GM12878 (cell line): ENCODE measurements around the gene VCAN. TPM values are rescaled to one million over a fixed set of nuclear protein-coding genes. Genes with fewer than 3 reads are reported as not detected.

Experiments used
- ATAC-seq: fragments of 200-7000 bp; cut with Tn5 transposase; 3 replicates; pipeline ENCODE4 v1.9.1; 2020; ENCODE audit warnings: mild to moderate bottlenecking, moderate library complexity
- BruUV-seq: library from RNA; stranded (reverse); fragments of 400-500 nt; replicated peaks from 2 replicates; lab custom pipeline; 2021; lab: Mats Ljungman, UMichigan
- CTCF ChIA-PET: fragments of 300-600 bp; sonication (Branson Sonifier 250); formaldehyde crosslinking; extraction: SDS; loops from one replicate; lab custom pipeline; 2021; ENCODE audit warnings: inconsistent platforms; lab: Yijun Ruan, JAX
- POLR2A ChIA-PET: fragments of 350-600 bp; formaldehyde crosslinking; extraction: SDS; loops from one replicate; lab custom pipeline; 2021; ENCODE audit warnings: inconsistent platforms; lab: Charles Lee
- RAD21 ChIA-PET: fragments of 300-600 bp; sonication (Branson Sonifier 250); formaldehyde crosslinking; loops from one replicate; lab custom pipeline; 2023; ENCODE audit warnings: antibody characterized with exemption; ENCODE audit not compliant: unreplicated experiment; lab: Charles Lee
- SMC1A ChIA-PET: fragments of 300-600 bp; sonication (Branson Sonifier 250); formaldehyde crosslinking; loops from one replicate; lab custom pipeline; 2023; ENCODE audit not compliant: unreplicated experiment, uncharacterized antibody; lab: Charles Lee
- DNase-seq: peaks from one replicate; pipeline ENCODE4 v3.0.0-alpha.2; 2011; ENCODE audit warnings: low read depth, low spot score
- FAIRE-seq: peaks from 3 replicates; lab custom pipeline; 2011; peaks lifted over from hg19 to GRCh38; lab: Jason Lieb, UNC
- H2AFZ ChIP-seq: 2 replicates; pipeline ENCODE4 v1.6.0; 2011; ENCODE audit warnings: low read depth, low read length, control low read depth; ENCODE audit not compliant: control insufficient read depth
- H3K27ac ChIP-seq: 2 replicates; pipeline ENCODE4 v1.5.1; 2011; ENCODE audit warnings: control low read depth; ENCODE audit not compliant: control insufficient read depth, insufficient read depth
- H3K27me3 ChIP-seq, 2 experiments: replicated peaks in 1 of 2; 2 replicates each; pipeline versions ENCODE4 v1.6.0 to v1.6.1; 2011; ENCODE audit warnings: low read length in 1 of 2; ENCODE audit not compliant: control insufficient read depth in 2 of 2, insufficient read depth in 2 of 2
- H3K36me3 ChIP-seq, 2 experiments: 2 replicates each; pipeline ENCODE4 v1.5.1; 2011; ENCODE audit warnings: low read length in 1 of 2; ENCODE audit not compliant: control insufficient read depth in 2 of 2, insufficient read depth in 2 of 2
- H3K4me1 ChIP-seq: 2 replicates; pipeline ENCODE4 v1.6.1; 2011; ENCODE audit warnings: mild to moderate bottlenecking, low read length, moderate library complexity, mixed read lengths; ENCODE audit not compliant: control insufficient read depth, insufficient read depth
- H3K4me2 ChIP-seq: 2 replicates; pipeline ENCODE4 v1.6.0; 2011; ENCODE audit warnings: control low read depth; ENCODE audit not compliant: control insufficient read depth, insufficient read depth
- H3K4me3 ChIP-seq: fragments of 200-600 bp; sonication (generic); 2 replicates; pipeline ENCODE4 v1.5.1; 2016
- H3K79me2 ChIP-seq: 2 replicates; pipeline ENCODE4 v1.6.0; 2011; ENCODE audit warnings: low read length; ENCODE audit not compliant: control insufficient read depth, insufficient read depth
- H3K9ac ChIP-seq: 2 replicates; pipeline ENCODE4 v1.8.0; 2011; ENCODE audit warnings: low read length, control low read depth, mixed read lengths; ENCODE audit not compliant: control insufficient read depth, insufficient read depth
- H3K9me3 ChIP-seq: replicated peaks from 3 replicates; pipeline ENCODE4 v1.5.1; 2011; ENCODE audit warnings: mild to moderate bottlenecking, low read length; ENCODE audit not compliant: control insufficient read depth, insufficient read depth
- H4K20me1 ChIP-seq: 2 replicates; pipeline ENCODE4 v1.6.0; 2011; ENCODE audit not compliant: control insufficient read depth, insufficient read depth
- CBX3 ChIP-seq: fragments of 200-600 bp; sonication (generic); IDR thresholded peaks from 2 replicates; pipeline ENCODE4 v1.6.1; 2016; ENCODE audit warnings: low read depth, borderline replicate concordance
- CREM ChIP-seq: IDR thresholded peaks from 2 replicates; pipeline ENCODE4 v1.6.1; 2014; ENCODE audit warnings: antibody characterized with exemption, low read depth
- ESRRA ChIP-seq: IDR thresholded peaks from 2 replicates; pipeline ENCODE4 v1.6.1; 2012; ENCODE audit warnings: mild to moderate bottlenecking, low read length, improper control_type of control experiment
- FOXK2 ChIP-seq: fragments of 450-650 bp; IDR thresholded peaks from 2 replicates; pipeline ENCODE4 v1.6.1; 2017; ENCODE audit warnings: mild to moderate bottlenecking, moderate library complexity
- HDAC2 ChIP-seq: fragments of 200-600 bp; sonication (generic); IDR thresholded peaks from 2 replicates; pipeline ENCODE4 v1.6.1; 2017
- MEF2B ChIP-seq: fragments of 450-650 bp; IDR thresholded peaks from 2 replicates; pipeline ENCODE4 v1.6.1; 2018; ENCODE audit warnings: mild to moderate bottlenecking, moderate library complexity; ENCODE audit not compliant: partially characterized antibody, poor library complexity, severe bottlenecking
- NKRF ChIP-seq: fragments of 450-650 bp; conservative IDR thresholded peaks from 2 replicates; pipeline ENCODE4 v1.6.1; 2017; ENCODE audit warnings: mild to moderate bottlenecking, moderate library complexity
- PKNOX1 ChIP-seq: fragments of 450-650 bp; IDR thresholded peaks from 2 replicates; pipeline ENCODE4 v1.6.1; 2016; ENCODE audit warnings: mild to moderate bottlenecking
- POLR2AphosphoS2 ChIP-seq: IDR thresholded peaks from 2 replicates; pipeline ENCODE4 v1.6.1; 2011; ENCODE audit warnings: low read depth, mild to moderate bottlenecking, low read length, improper control_type of control experiment, moderate library complexity
- RFX5 ChIP-seq: IDR thresholded peaks from 2 replicates; pipeline ENCODE4 v1.6.1; 2011; ENCODE audit warnings: low read depth, low read length, improper control_type of control experiment
- SIN3A ChIP-seq: IDR thresholded peaks from 2 replicates; pipeline ENCODE4 v1.6.1; 2012; ENCODE audit warnings: low read depth, low read length, improper control_type of control experiment
- SIX5 ChIP-seq: IDR thresholded peaks from 2 replicates; pipeline ENCODE4 v1.6.1; 2011; ENCODE audit warnings: mild to moderate bottlenecking, low read depth, low read length, moderate library complexity; ENCODE audit not compliant: severe bottlenecking
- SUPT20H ChIP-seq: IDR thresholded peaks from 2 replicates; pipeline ENCODE4 v1.6.1; 2011; ENCODE audit warnings: low read depth, mild to moderate bottlenecking, low read length, moderate library complexity, borderline replicate concordance; ENCODE audit not compliant: control insufficient read depth
- TCF7 ChIP-seq: IDR thresholded peaks from 2 replicates; pipeline ENCODE4 v1.6.1; 2014; ENCODE audit warnings: antibody characterized with exemption, borderline replicate concordance
- ZNF622 ChIP-seq: fragments of 450-650 bp; IDR thresholded peaks from 2 replicates; pipeline ENCODE4 v1.6.1; 2017; ENCODE audit warnings: mild to moderate bottlenecking, inconsistent platforms
- WGBS: methylation state at CpG from one replicate; pipeline ENCODE4 v1.1.6; 2016; ENCODE audit warnings: low lambda C conversion rate; ENCODE audit not compliant: insufficient replicate concordance, insufficient coverage; ENCODE audit errors: missing lambda C conversion rate; 5-methylcytosine and 5-hydroxymethylcytosine counted together
- in situ Hi-C: fragments of 300-500 bp; cut with MboI; formaldehyde crosslinking; loops from 9 replicates; pipeline ENCODE4 v1.14.3; 2018; ENCODE audit warnings: mixed read lengths
- intact Hi-C: fragments of 100-400 bp; cut with micrococcal nuclease; formaldehyde crosslinking; loops from one replicate; pipeline ENCODE4 v1.14.2; 2022; ENCODE audit not compliant: unreplicated experiment
- polyA plus RNA-seq, 11 experiments: library from polyadenylated mRNA; depleted of rRNA in 4 of 11; unstranded in 6 of 11; stranded (reverse) in 5 of 11; fragments of >200 nt; fragmentation: Nextera tagmentation in 4 of 11; fragmentation: Illumina TruSeq in 1 of 11; extraction: Ambion mirVana in 4 of 11; extraction: Trizol in 1 of 11; gene quantifications; 1 replicate in 1 of 11; 2 replicates in 10 of 11; pipeline versions ENCODE4 v1.2.1 to v1.2.3, GENCODE V29; 2011 to 2016; ENCODE audit warnings: inconsistent platforms in 2 of 11, missing spikeins in 2 of 11, low read depth in 1 of 11
- total RNA-seq, 4 experiments: library from RNA; depleted of rRNA in 3 of 4; stranded (reverse); fragments of >200 nt in 3 of 4; fragmentation: Illumina TruSeq in 1 of 4; extraction: Trizol in 1 of 4; gene quantifications; 2 replicates each; pipeline versions ENCODE4 v1.2.1 to v1.2.3, GENCODE V29; 2013 to 2021
- TF ChIP-seq, protein P1 (sequence below): fragments of 450-650 bp; IDR thresholded peaks from 2 replicates; pipeline ENCODE4 v1.6.1; 2016; ENCODE audit warnings: mild to moderate bottlenecking, moderate library complexity, borderline replicate concordance

The VCAN gene
- total and polyA plus RNA-seq, 10 of the 15 experiments (the other 5 are each of a cell fraction or from before 2014, with no cell fraction given), result 1.2 to 15.2 (median 4.5) TPM

- TF ChIP-seq, protein P1, sequence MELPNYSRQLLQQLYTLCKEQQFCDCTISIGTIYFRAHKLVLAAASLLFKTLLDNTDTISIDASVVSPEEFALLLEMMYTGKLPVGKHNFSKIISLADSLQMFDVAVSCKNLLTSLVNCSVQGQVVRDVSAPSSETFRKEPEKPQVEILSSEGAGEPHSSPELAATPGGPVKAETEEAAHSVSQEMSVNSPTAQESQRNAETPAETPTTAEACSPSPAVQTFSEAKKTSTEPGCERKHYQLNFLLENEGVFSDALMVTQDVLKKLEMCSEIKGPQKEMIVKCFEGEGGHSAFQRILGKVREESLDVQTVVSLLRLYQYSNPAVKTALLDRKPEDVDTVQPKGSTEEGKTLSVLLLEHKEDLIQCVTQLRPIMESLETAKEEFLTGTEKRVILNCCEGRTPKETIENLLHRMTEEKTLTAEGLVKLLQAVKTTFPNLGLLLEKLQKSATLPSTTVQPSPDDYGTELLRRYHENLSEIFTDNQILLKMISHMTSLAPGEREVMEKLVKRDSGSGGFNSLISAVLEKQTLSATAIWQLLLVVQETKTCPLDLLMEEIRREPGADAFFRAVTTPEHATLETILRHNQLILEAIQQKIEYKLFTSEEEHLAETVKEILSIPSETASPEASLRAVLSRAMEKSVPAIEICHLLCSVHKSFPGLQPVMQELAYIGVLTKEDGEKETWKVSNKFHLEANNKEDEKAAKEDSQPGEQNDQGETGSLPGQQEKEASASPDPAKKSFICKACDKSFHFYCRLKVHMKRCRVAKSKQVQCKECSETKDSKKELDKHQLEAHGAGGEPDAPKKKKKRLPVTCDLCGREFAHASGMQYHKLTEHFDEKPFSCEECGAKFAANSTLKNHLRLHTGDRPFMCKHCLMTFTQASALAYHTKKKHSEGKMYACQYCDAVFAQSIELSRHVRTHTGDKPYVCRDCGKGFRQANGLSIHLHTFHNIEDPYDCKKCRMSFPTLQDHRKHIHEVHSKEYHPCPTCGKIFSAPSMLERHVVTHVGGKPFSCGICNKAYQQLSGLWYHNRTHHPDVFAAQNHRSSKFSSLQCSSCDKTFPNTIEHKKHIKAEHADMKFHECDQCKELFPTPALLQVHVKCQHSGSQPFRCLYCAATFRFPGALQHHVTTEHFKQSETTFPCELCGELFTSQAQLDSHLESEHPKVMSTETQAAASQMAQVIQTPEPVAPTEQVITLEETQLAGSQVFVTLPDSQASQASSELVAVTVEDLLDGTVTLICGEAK, result no peak
- TF ChIP-seq TCF7 (no peak), ZNF622 (no peak), RFX5 (no peak), ESRRA (no peak), CREM (no peak)
- TF ChIP-seq, all 136 proteins: peak for 0
Observed at GRCh38 chr5:83496626-83497025, 25.1 kb downstream of the VCAN start (continued).

- TF ChIP-seq MEF2B (no peak), PKNOX1 (no peak), CBX3 (no peak), SIN3A (no peak), SIX5 (no peak), HDAC2 (no peak), FOXK2 (no peak), SUPT20H (no peak), NKRF (no peak), CREM (no peak), POLR2AphosphoS2 (no peak)
- TF ChIP-seq, all 136 proteins: peak for 0
- Histone ChIP-seq H3K4me2 (no peak overlapping the region), H3K27me3 (no peaks in the 10 kb centered on the region), H3K4me1 (no peaks in the 10 kb centered on the region), H3K9me3 (no peaks in the 10 kb centered on the region), H3K4me3 (no peak overlapping the region), H3K36me3 (no peaks in the 10 kb centered on the region), H3K27ac (no peak overlapping the region), H3K79me2 (no peaks in the 10 kb centered on the region), H4K20me1 (no peaks in the 10 kb centered on the region), H3K9ac (no peak overlapping the region), H2AFZ (peak overlapping the region; percentile 54)
- ChIA-PET CTCF (no interaction called here), POLR2A (no interaction called here), RAD21 (interaction anchor here (1.3 kb wide), 1 partner anchor 1204 kb away, joined by 3 read pairs; no protein-coding TSS in a partner anchor), SMC1A (no interaction called here)
- peak; percentile 48; the same call in 2 of the 3 replicates for ATAC-seq
- WGBS, result 0% methylated on average over 2 of the region's 2 CpGs
- in situ Hi-C loops, result no loop called here
- no TSS peak for BruUV-seq
- FAIRE-seq, result no peak
- no peak for DNase-seq
- intact Hi-C loops, result no loop called here
Observed at GRCh38 chr5:83498585-83498984, 27.0 kb downstream of the VCAN start.
